B cell (primary cell): ENCODE results near the gene RAB33B. TPM values are rescaled to one million over a fixed set of nuclear protein-coding genes. Genes with fewer than 3 reads are reported as not detected.

Experiments used
- ATAC-seq: fragments of 200-7000 bp; cut with Tn5 transposase; one replicate; pipeline ENCODE4 v1.10.0; 2021; ENCODE audit warnings: low read depth, mild to moderate bottlenecking, moderate number of reproducible peaks, moderate library complexity
- CTCF ChIA-PET: fragments of 350-600 bp; sonication (Branson Sonifier 250); formaldehyde crosslinking; loops from one replicate; lab custom pipeline; 2021; ENCODE audit warnings: antibody characterized with exemption, inconsistent platforms; lab: Charles Lee
- POLR2A ChIA-PET: fragments of 350-600 bp; sonication (Branson Sonifier 250); formaldehyde crosslinking; loops from one replicate; lab custom pipeline; 2021; ENCODE audit warnings: antibody characterized with exemption; lab: Charles Lee
- DNase-seq: peaks from one replicate; pipeline ENCODE4 v3.0.0; 2013
- H2AFZ ChIP-seq: 2 replicates; pipeline ENCODE4 v1.6.1; 2012; ENCODE audit warnings: mild to moderate bottlenecking, low read depth, low read length; ENCODE audit not compliant: insufficient read depth, poor library complexity, severe bottlenecking
- H3K27ac ChIP-seq, 2 donors: 1 replicate in 1 of 2; 2 replicates in 1 of 2; pipeline ENCODE4 v1.5.1; 2012 to 2013; ENCODE audit warnings: low read length in 2 of 2, mild to moderate bottlenecking in 2 of 2, moderate library complexity in 1 of 2
- H3K27me3 ChIP-seq, 4 experiments: fragments of 200-600 bp in 1 of 4; sonication (generic) in 1 of 4; replicated peaks in 1 of 4; 1 replicate in 2 of 4; 2 replicates in 2 of 4; pipeline versions ENCODE4 v1.6.1 to v1.7.0; 2013 to 2016; ENCODE audit warnings: low read length in 3 of 4, mild to moderate bottlenecking in 2 of 4, mixed read lengths in 1 of 4, moderate library complexity in 1 of 4; ENCODE audit not compliant: insufficient read depth in 4 of 4, control insufficient read depth in 3 of 4; ENCODE audit errors: control extremely low read depth in 1 of 4
- H3K36me3 ChIP-seq, 2 experiments: replicated peaks in 1 of 2; 1 replicate in 1 of 2; 2 replicates in 1 of 2; pipeline versions ENCODE4 v1.6.1 to v1.7.1; 2013; ENCODE audit warnings: low read length in 1 of 2; ENCODE audit not compliant: insufficient read depth in 2 of 2, control insufficient read depth in 1 of 2; ENCODE audit errors: control extremely low read depth in 1 of 2, extremely low read depth in 1 of 2
- H3K4me1 ChIP-seq, 2 donors: fragments of 200-600 bp in 1 of 2; sonication (generic) in 1 of 2; 1 replicate in 1 of 2; 2 replicates in 1 of 2; pipeline versions ENCODE4 v1.5.1 to v1.6.1; 2013 to 2017; ENCODE audit warnings: low read length in 2 of 2; ENCODE audit not compliant: control insufficient read depth in 2 of 2, insufficient read depth in 2 of 2
- H3K4me2 ChIP-seq: replicated peaks from 2 replicates; pipeline ENCODE3; 2012; ENCODE audit warnings: mild to moderate bottlenecking, low read depth, low read length; ENCODE audit not compliant: poor library complexity, severe bottlenecking
- H3K4me3 ChIP-seq, 5 experiments: fragments of 200-600 bp in 1 of 5; sonication (generic) in 1 of 5; 1 replicate in 3 of 5; 2 replicates in 2 of 5; pipeline versions ENCODE4 v1.5.1 to v1.7.0; 2011 to 2016; ENCODE audit warnings: low read length in 4 of 5, mild to moderate bottlenecking in 4 of 5, low read depth in 2 of 5, control low read depth in 1 of 5, moderate library complexity in 1 of 5; ENCODE audit not compliant: insufficient read depth in 1 of 5; ENCODE audit errors: control extremely low read depth in 1 of 5, extremely low read depth in 1 of 5
- H3K79me2 ChIP-seq: fragments of 200-600 bp; sonication (generic); one replicate; pipeline ENCODE4 v1.6.0; 2016; ENCODE audit warnings: low read length; ENCODE audit not compliant: control insufficient read depth, insufficient read depth
- H3K9ac ChIP-seq: fragments of 200-600 bp; sonication (generic); 2 replicates; pipeline ENCODE4 v1.6.1; 2017; ENCODE audit warnings: mild to moderate bottlenecking, low read length, moderate library complexity
- H3K9me3 ChIP-seq, 3 donors: one replicate each; pipeline versions ENCODE4 v1.6.1 to v1.7.1; 2013; ENCODE audit warnings: low read length in 2 of 3; ENCODE audit not compliant: control insufficient read depth in 2 of 3, insufficient read depth in 1 of 3; ENCODE audit errors: control extremely low read depth in 1 of 3
- H4K20me1 ChIP-seq: 2 replicates; pipeline ENCODE4 v1.6.0; 2012; ENCODE audit warnings: mild to moderate bottlenecking, low read length; ENCODE audit not compliant: insufficient read depth, control insufficient read depth, poor library complexity, severe bottlenecking
- H3K27ac Mint-ChIP-seq: one replicate; pipeline ENCODE4 v1.8.0; 2021; ENCODE audit warnings: mixed read lengths
- H3K27me3 Mint-ChIP-seq: one replicate; pipeline ENCODE4 v1.8.0; 2021; ENCODE audit warnings: mixed read lengths
- H3K4me1 Mint-ChIP-seq: one replicate; pipeline ENCODE4 v1.8.0; 2021; ENCODE audit warnings: mixed read lengths
- H3K4me3 Mint-ChIP-seq: one replicate; pipeline ENCODE4 v1.8.0; 2021; ENCODE audit warnings: mixed read lengths
- H3K9me3 Mint-ChIP-seq: one replicate; pipeline ENCODE4 v1.8.0; 2022; ENCODE audit warnings: mixed read lengths; ENCODE audit not compliant: insufficient read depth
- EZH2 ChIP-seq: IDR thresholded peaks from 2 replicates; pipeline ENCODE4 v1.6.1; 2012; ENCODE audit warnings: borderline replicate concordance, low read depth, mild to moderate bottlenecking, moderate library complexity, low read length; ENCODE audit not compliant: insufficient read depth, poor library complexity, severe bottlenecking
- WGBS: methylation state at CpG from one replicate; pipeline ENCODE4 v1.1.5; 2013; ENCODE audit warnings: missing lambda C conversion rate; ENCODE audit not compliant: insufficient coverage; 5-methylcytosine and 5-hydroxymethylcytosine counted together
- intact Hi-C: fragments of 100-400 bp; cut with micrococcal nuclease; formaldehyde crosslinking; loops from one replicate; pipeline ENCODE4 v1.10.0; 2022
- polyA plus RNA-seq: library from polyadenylated mRNA; depleted of rRNA; stranded (reverse); fragments of >200 nt; gene quantifications from 2 replicates; pipeline ENCODE4 v1.2.3, GENCODE V29; 2012
- total RNA-seq, 2 donors: library from RNA; stranded (reverse); fragments of 120-200 nt in 1 of 2; gene quantifications; 1 replicate in 1 of 2; 2 replicates in 1 of 2; pipeline versions ENCODE4 v1.2.3 to v1.2.4, GENCODE V29; 2013 to 2022
- TF ChIP-seq, protein P1 (sequence below): fragments of 200-600 bp; IDR thresholded peaks from one replicate; pipeline ENCODE4 v1.8.0; 2022; ENCODE audit warnings: antibody characterized with exemption, mild to moderate bottlenecking

RAB33B gene
- total and polyA plus RNA-seq, 2 donors (not counting 1 experiment from before 2014, with no cell fraction given) = 13.1 to 18.2 TPM

- Mint-ChIP-seq H3K27me3 (no peaks in the 10 kb centered on the region), H3K4me3 (peak overlapping the region; percentile 16), H3K9me3 (no peaks in the 10 kb centered on the region), H3K4me1 (peaks cover 40% of the 10 kb centered on the region), H3K27ac (peak overlapping the region; percentile 53)
- peaks cover 13% of the 10 kb centered on the region for H4K20me1 ChIP-seq
- H3K9me3 ChIP-seq = no peaks in the 10 kb centered on the region
- no peak overlapping the region for H3K9ac ChIP-seq
- peak overlapping the region; percentile 83 for H3K4me2 ChIP-seq
- no peak overlapping the region for H3K4me3 ChIP-seq
- DNase-seq (no peak), ATAC-seq (no peak)
- H3K27me3 ChIP-seq = no peaks in the 10 kb centered on the region
- TF ChIP-seq, protein P1, sequence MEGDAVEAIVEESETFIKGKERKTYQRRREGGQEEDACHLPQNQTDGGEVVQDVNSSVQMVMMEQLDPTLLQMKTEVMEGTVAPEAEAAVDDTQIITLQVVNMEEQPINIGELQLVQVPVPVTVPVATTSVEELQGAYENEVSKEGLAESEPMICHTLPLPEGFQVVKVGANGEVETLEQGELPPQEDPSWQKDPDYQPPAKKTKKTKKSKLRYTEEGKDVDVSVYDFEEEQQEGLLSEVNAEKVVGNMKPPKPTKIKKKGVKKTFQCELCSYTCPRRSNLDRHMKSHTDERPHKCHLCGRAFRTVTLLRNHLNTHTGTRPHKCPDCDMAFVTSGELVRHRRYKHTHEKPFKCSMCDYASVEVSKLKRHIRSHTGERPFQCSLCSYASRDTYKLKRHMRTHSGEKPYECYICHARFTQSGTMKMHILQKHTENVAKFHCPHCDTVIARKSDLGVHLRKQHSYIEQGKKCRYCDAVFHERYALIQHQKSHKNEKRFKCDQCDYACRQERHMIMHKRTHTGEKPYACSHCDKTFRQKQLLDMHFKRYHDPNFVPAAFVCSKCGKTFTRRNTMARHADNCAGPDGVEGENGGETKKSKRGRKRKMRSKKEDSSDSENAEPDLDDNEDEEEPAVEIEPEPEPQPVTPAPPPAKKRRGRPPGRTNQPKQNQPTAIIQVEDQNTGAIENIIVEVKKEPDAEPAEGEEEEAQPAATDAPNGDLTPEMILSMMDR = no peak
- no peak for TF ChIP-seq EZH2
- H2AFZ ChIP-seq = no peak overlapping the region
- WGBS = no CpG with 5 or more reads among the region's 1 CpG
- peaks cover 0 to 1% of the 10 kb centered on the region in 2 experiments for H3K36me3 ChIP-seq
- intact Hi-C loops = loop anchor here (5.0 kb wide), 2 partner anchors 920 to 1070 kb away; partner anchors contain the start of genes ELMOD2 and SCOC
- CTCF ChIA-PET = interaction anchor here (1.1 to 1.8 kb wide), 2 partner anchors 13 to 106 kb away, joined by 3 to 4 read pairs; no protein-coding TSS in a partner anchor
- POLR2A ChIA-PET = interaction anchor here (0.6 to 1.2 kb wide), 2 partner anchors 143 to 156 kb away, joined by 3 to 4 read pairs; no protein-coding TSS in a partner anchor
- peak overlapping the region in 1 of 2 donors; percentile 97 for H3K27ac ChIP-seq
- peaks cover 50% of the 10 kb centered on the region for H3K79me2 ChIP-seq
- H3K4me1 ChIP-seq = peaks cover 28% of the 10 kb centered on the region in 2 donors
Measured at GRCh38 chr4:139451997-139452396, 1.9 kb upstream of the RAB33B start.

GRCh38 chr4:139453041-139453370 lies 915 bp upstream of the RAB33B start:
- Histone ChIP-seq H3K36me3 (peaks cover 0 to 1% of the 10 kb centered on the region in 2 experiments), H3K4me1 (peaks cover 28 to 31% of the 10 kb centered on the region in 2 donors), H3K27ac (peak overlapping the region; percentile 97 to 98), H3K9ac (peak overlapping the region; percentile 93), H3K4me3 (peak overlapping the region; percentile 64 to 99 (median 85)), H3K27me3 (no peaks in the 10 kb centered on the region), H2AFZ (peak overlapping the region; percentile 80), H3K79me2 (peaks cover 58% of the 10 kb centered on the region), H3K9me3 (no peaks in the 10 kb centered on the region), H3K4me2 (peak overlapping the region; percentile 83), H4K20me1 (peaks cover 17% of the 10 kb centered on the region)
- ChIA-PET CTCF (interaction anchor here (0.7 to 1.8 kb wide), 9 partner anchors 14 to 371 kb away, joined by 3 to 5 read pairs (median 4); no protein-coding TSS in a partner anchor), POLR2A (interaction anchor here (0.8 to 2.3 kb wide), 8 partner anchors 17 to 438 kb away, joined by 3 to 16 read pairs (median 4); partner anchors contain the start of genes ELF2, NOCT and SETD7)
- TF ChIP-seq, protein P1 = peak; percentile 73
- TF ChIP-seq EZH2 = no peak
- no peaks in the 10 kb centered on the region for H3K9me3 Mint-ChIP-seq
- ATAC-seq = peak; percentile 32
- H3K4me3 Mint-ChIP-seq = peak overlapping the region; percentile 96
- no peaks in the 10 kb centered on the region for H3K27me3 Mint-ChIP-seq
- no peak for DNase-seq
- H3K27ac Mint-ChIP-seq = peak overlapping the region; percentile 99
- peaks cover 46% of the 10 kb centered on the region for H3K4me1 Mint-ChIP-seq
- under 1% methylated on average over 12 of the region's 15 CpGs for WGBS
- intact Hi-C loops = loop anchor here (1.0 to 5.0 kb wide), 7 partner anchors 37 to 1069 kb away; partner anchors contain the start of genes ELMOD2, NAA15, SCOC and SETD7
